Measurements from ENCODE around the gene TOP1.

DNA sequence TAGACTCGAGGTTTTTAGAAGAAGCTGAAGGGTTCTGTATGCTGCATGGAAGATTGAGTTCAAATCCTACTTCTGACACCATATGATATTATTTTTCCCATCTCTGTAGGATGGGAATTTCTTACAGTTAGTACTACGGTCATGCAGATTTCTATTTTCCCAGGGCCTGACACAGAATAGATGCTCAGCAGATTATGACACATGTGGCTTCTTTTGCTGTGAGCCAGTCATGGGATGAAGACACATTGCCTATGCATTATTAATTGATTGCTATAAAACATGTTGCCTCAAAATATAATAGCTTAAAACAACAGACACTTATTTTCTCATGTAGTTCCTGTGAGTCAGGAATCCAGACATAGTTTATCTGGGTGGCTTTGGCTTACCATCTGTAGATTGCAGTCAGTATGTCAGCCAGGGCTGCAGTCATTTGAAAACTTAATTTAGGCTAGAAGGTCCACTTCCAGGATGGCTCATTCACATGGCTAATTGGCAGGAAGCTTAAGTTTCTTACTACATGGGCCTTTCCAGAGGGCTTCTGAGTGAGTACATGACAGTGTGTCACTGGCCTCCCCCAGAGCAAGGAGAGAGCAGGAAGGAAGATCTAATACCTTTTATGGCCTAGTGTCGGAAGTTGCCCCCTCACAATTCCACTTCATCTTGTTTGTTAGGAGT is 29.5 kb downstream of the TOP1 start:
- TF ChIP-seq, protein P1, sequence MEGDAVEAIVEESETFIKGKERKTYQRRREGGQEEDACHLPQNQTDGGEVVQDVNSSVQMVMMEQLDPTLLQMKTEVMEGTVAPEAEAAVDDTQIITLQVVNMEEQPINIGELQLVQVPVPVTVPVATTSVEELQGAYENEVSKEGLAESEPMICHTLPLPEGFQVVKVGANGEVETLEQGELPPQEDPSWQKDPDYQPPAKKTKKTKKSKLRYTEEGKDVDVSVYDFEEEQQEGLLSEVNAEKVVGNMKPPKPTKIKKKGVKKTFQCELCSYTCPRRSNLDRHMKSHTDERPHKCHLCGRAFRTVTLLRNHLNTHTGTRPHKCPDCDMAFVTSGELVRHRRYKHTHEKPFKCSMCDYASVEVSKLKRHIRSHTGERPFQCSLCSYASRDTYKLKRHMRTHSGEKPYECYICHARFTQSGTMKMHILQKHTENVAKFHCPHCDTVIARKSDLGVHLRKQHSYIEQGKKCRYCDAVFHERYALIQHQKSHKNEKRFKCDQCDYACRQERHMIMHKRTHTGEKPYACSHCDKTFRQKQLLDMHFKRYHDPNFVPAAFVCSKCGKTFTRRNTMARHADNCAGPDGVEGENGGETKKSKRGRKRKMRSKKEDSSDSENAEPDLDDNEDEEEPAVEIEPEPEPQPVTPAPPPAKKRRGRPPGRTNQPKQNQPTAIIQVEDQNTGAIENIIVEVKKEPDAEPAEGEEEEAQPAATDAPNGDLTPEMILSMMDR (conservative IDR thresholded peaks at IDR 0.05; ENCODE audit: low read depth, low read length): no peak
- no peak for TF ChIP-seq EZH2 (IDR thresholded peaks at IDR 0.05; ENCODE audit: borderline replicate concordance, low read depth, low read length, poor library complexity, severe bottlenecking)
